ENCODE data around the gene ZBTB5. TPM values are rescaled to one million over a fixed set of nuclear protein-coding genes. Genes with fewer than 3 reads are reported as not detected.

The ZBTB5 gene
- total and polyA plus RNA-seq, 2 of the 13 experiments (the other 11 are each of a cell fraction or from before 2014, with no cell fraction given): 12.5 to 20.5 TPM

GRCh38 chr9:37485389-37486255, 20.4 kb upstream of the ZBTB5 start, which contains the start of gene POLR1E (continued):
- TF ChIP-seq HMGXB3 (CRISPR knock-in tag; IDR thresholded peaks at IDR 0.05; ENCODE audit: borderline replicate concordance): no peak
- 0 out of 2 replicates have a peak, but pooled peaks have one; percentile 8 for TF ChIP-seq ZNF607 (CRISPR knock-in tag; IDR thresholded peaks at IDR 0.05; ENCODE audit: borderline replicate concordance)
- TF ChIP-seq PBX3 (CRISPR knock-in tag; IDR thresholded peaks at IDR 0.05; ENCODE audit: borderline replicate concordance): no peak
- peak; percentile 7; the same call in 1 of the 2 replicates for TF ChIP-seq SMAD1 (CRISPR knock-in tag; IDR thresholded peaks at IDR 0.05; ENCODE audit: borderline replicate concordance, low read depth)
- TF ChIP-seq DMTF1 (CRISPR knock-in tag; IDR thresholded peaks at IDR 0.05): no peak
- no peak for TF ChIP-seq ZNF253 (CRISPR knock-in tag; IDR thresholded peaks at IDR 0.05; ENCODE audit: borderline replicate concordance)
- TF ChIP-seq MBD4 (IDR thresholded peaks at IDR 0.05; ENCODE audit: borderline replicate concordance, low read length): no peak
- TF ChIP-seq KAT7 (CRISPR knock-in tag; IDR thresholded peaks at IDR 0.05; ENCODE audit: borderline replicate concordance): no peak; the same call in 1 of the 2 replicates
- no peak for TF ChIP-seq SMARCE1 (IDR thresholded peaks at IDR 0.05; ENCODE audit: borderline replicate concordance)
- 0 out of 2 replicates have a peak, but pooled peaks have one; percentile 28 for TF ChIP-seq ZSCAN31 (CRISPR knock-in tag; IDR thresholded peaks at IDR 0.05; ENCODE audit: low read depth)
- no peak; the same call in 1 of the 2 replicates for TF ChIP-seq FOSL2 (CRISPR knock-in tag; IDR thresholded peaks at IDR 0.05)
- no peak for TF ChIP-seq SRSF4 (IDR thresholded peaks at IDR 0.05; ENCODE audit: low read depth, low read length, poor library complexity, severe bottlenecking)
- peak; percentile 13; the same call in 1 of the 2 replicates for TF ChIP-seq SNAPC2 (CRISPR knock-in tag; IDR thresholded peaks at IDR 0.05)
- TF ChIP-seq ELK4 (CRISPR knock-in tag; IDR thresholded peaks at IDR 0.05; ENCODE audit: borderline replicate concordance): no peak
- no peak for TF ChIP-seq PHB2 (IDR thresholded peaks at IDR 0.05; ENCODE audit: partially characterized antibody)
- TF ChIP-seq NFIB (CRISPR knock-in tag; IDR thresholded peaks at IDR 0.05; ENCODE audit: borderline replicate concordance): no peak

Data from HepG2 (cell line).